GM06990 (cell line): ENCODE measurements around the gene TECRL.

Experiments used
- DNase-seq: peaks from one replicate; pipeline ENCODE4 v3.0.0-alpha.2; 2011; ENCODE audit not compliant: insufficient read length; ENCODE audit errors: extremely low read depth
- H3K27me3 ChIP-seq: replicated peaks from 2 replicates; pipeline ENCODE4 v1.6.0; 2011; ENCODE audit warnings: low read length; ENCODE audit not compliant: control insufficient read depth, insufficient read depth
- H3K36me3 ChIP-seq: 2 replicates; pipeline ENCODE4 v1.5.1; 2011; ENCODE audit warnings: low read length; ENCODE audit not compliant: control insufficient read depth, insufficient read depth
- H3K4me3 ChIP-seq: replicated peaks from 2 replicates; pipeline ENCODE4 v1.5.1; 2011; ENCODE audit warnings: low read depth, mild to moderate bottlenecking, control low read depth, low read length
- TF ChIP-seq, protein P1 (sequence below): IDR thresholded peaks from 2 replicates; pipeline ENCODE4 v1.5.1; 2011; ENCODE audit warnings: low read length, control low read depth, mild to moderate bottlenecking, inconsistent platforms; ENCODE audit not compliant: insufficient read depth, poor library complexity, severe bottlenecking

The TECRL gene

DNA sequence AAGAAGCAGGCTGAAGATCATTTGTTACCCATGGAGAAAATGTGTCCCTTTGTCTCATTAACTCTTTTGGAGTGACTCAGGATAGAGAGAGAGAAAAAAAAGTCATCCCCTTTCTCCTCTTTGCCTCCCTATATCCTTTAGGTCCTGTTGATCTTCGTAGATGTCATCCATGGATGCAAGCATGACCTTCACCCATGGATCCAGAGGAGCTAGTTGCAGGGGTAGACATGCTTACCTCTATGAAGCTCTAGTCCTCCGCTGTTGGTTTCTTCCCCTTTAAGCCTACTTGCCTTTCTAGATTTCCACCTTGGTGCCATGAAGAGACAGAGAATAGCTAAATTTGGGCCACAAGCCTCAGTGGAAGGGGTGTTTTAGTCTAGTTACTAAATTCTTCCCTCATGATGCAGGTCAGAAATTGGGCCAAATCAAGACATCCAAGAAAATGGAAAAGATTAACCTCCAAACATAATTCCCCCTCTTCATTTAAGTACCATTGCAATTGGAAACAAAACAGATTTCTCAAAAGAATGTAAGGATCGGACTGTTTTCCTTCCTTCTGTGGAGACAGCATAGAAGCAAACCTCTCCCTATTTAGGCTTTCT is 178.4 kb downstream of the TECRL start:
- no peaks in the 10 kb centered on the region for H3K36me3 ChIP-seq
- no peak for DNase-seq
- TF ChIP-seq, protein P1, sequence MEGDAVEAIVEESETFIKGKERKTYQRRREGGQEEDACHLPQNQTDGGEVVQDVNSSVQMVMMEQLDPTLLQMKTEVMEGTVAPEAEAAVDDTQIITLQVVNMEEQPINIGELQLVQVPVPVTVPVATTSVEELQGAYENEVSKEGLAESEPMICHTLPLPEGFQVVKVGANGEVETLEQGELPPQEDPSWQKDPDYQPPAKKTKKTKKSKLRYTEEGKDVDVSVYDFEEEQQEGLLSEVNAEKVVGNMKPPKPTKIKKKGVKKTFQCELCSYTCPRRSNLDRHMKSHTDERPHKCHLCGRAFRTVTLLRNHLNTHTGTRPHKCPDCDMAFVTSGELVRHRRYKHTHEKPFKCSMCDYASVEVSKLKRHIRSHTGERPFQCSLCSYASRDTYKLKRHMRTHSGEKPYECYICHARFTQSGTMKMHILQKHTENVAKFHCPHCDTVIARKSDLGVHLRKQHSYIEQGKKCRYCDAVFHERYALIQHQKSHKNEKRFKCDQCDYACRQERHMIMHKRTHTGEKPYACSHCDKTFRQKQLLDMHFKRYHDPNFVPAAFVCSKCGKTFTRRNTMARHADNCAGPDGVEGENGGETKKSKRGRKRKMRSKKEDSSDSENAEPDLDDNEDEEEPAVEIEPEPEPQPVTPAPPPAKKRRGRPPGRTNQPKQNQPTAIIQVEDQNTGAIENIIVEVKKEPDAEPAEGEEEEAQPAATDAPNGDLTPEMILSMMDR, result no peak

More for the DNA sequence above, 178.4 kb downstream of the TECRL start:
- Histone ChIP-seq H3K4me3 (no peak overlapping the region), H3K27me3 (no peaks in the 10 kb centered on the region)
